SU-DHL-6 (cell line): ENCODE results near the gene GALNT17.

Source experiments
- CTCF ChIP-seq: fragments of 200-600 bp; sonication (generic); IDR thresholded peaks from one replicate; pipeline ENCODE4 v1.5.1; 2017; ENCODE audit warnings: antibody characterized with exemption, mild to moderate bottlenecking, low read length, moderate library complexity; ENCODE audit not compliant: insufficient read depth, poor library complexity, severe bottlenecking
- EZH2phosphoT487 ChIP-seq: fragments of 200-600 bp; sonication (generic), shearing (Covaris generic); conservative IDR thresholded peaks from 2 replicates; pipeline ENCODE4 v1.6.1; 2018; ENCODE audit warnings: mild to moderate bottlenecking, antibody characterized with exemption, low read length, moderate library complexity, mixed read lengths

- no peak for TF ChIP-seq CTCF
- TF ChIP-seq EZH2phosphoT487, result no peak
Observed at GRCh38 chr7:71339924-71340323, 208.0 kb downstream of the GALNT17 start.
